HEK293T (cell line): Measurements from ENCODE around the gene JAZF1.

ENCODE experiments used
- CTCF ChIA-PET: fragments of 350-600 bp; formaldehyde crosslinking; extraction: SDS; loops from one replicate; lab custom pipeline; 2021; ENCODE audit warnings: antibody characterized with exemption, inconsistent platforms; lab: Yijun Ruan, JAX
- POLR2A ChIA-PET: fragments of 350-600 bp; formaldehyde crosslinking; extraction: SDS; loops from one replicate; lab custom pipeline; 2020; ENCODE audit warnings: antibody characterized with exemption, inconsistent platforms; lab: Yijun Ruan, JAX
- DNase-seq: peaks from one replicate; pipeline ENCODE4 v3.0.0; 2012; ENCODE audit warnings: mixed read lengths; ENCODE audit errors: extremely low spot score
- ARNT ChIP-seq: fragments of 450-650 bp; IDR thresholded peaks from 2 replicates; pipeline ENCODE4 v1.6.1; 2017; ENCODE audit warnings: mild to moderate bottlenecking
- BHLHE40 ChIP-seq: fragments of 450-650 bp; IDR thresholded peaks from 2 replicates; pipeline ENCODE4 v1.6.1; 2016; ENCODE audit warnings: mild to moderate bottlenecking, moderate library complexity, borderline replicate concordance
- CTBP1 ChIP-seq: fragments of 450-650 bp; IDR thresholded peaks from 2 replicates; pipeline ENCODE4 v1.6.1; 2016; ENCODE audit warnings: borderline replicate concordance
- ELF4 ChIP-seq: fragments of 450-650 bp; IDR thresholded peaks from 2 replicates; pipeline ENCODE4 v1.6.1; 2017; ENCODE audit warnings: antibody characterized with exemption
- FOXA1 ChIP-seq: fragments of 450-650 bp; IDR thresholded peaks from 2 replicates; pipeline ENCODE4 v1.6.1; 2016; ENCODE audit warnings: mild to moderate bottlenecking
- FOXK2 ChIP-seq: fragments of 450-650 bp; IDR thresholded peaks from 2 replicates; pipeline ENCODE4 v1.6.1; 2016; ENCODE audit warnings: mild to moderate bottlenecking
- FOXM1 ChIP-seq: fragments of 450-650 bp; IDR thresholded peaks from 2 replicates; pipeline ENCODE4 v1.6.1; 2017; ENCODE audit warnings: mild to moderate bottlenecking, borderline replicate concordance
- HDGF ChIP-seq: fragments of 450-650 bp; IDR thresholded peaks from 2 replicates; pipeline ENCODE4 v1.6.1; 2017; ENCODE audit warnings: antibody characterized with exemption, borderline replicate concordance
- L3MBTL2 ChIP-seq: fragments of 450-650 bp; conservative IDR thresholded peaks from 2 replicates; pipeline ENCODE4 v1.6.1; 2016; ENCODE audit warnings: mild to moderate bottlenecking
- LEF1 ChIP-seq: fragments of 450-650 bp; IDR thresholded peaks from 2 replicates; pipeline ENCODE4 v1.6.1; 2017; ENCODE audit warnings: mild to moderate bottlenecking, borderline replicate concordance
- NFRKB ChIP-seq: fragments of 450-650 bp; IDR thresholded peaks from 2 replicates; pipeline ENCODE4 v1.6.1; 2016; ENCODE audit warnings: mild to moderate bottlenecking, moderate library complexity
- PKNOX1 ChIP-seq: fragments of 450-650 bp; IDR thresholded peaks from 2 replicates; pipeline ENCODE4 v1.6.1; 2016
- SP1 ChIP-seq: fragments of 450-650 bp; IDR thresholded peaks from 2 replicates; pipeline ENCODE4 v1.6.1; 2017
- SUZ12 ChIP-seq: fragments of 450-650 bp; IDR thresholded peaks from 2 replicates; pipeline ENCODE4 v1.6.1; 2016; ENCODE audit warnings: mild to moderate bottlenecking
- TARDBP ChIP-seq: fragments of 450-650 bp; IDR thresholded peaks from 2 replicates; pipeline ENCODE4 v1.6.1; 2016
- ZNF384 ChIP-seq: fragments of 450-650 bp; IDR thresholded peaks from 2 replicates; pipeline ENCODE4 v1.6.1; 2016

JAZF1 gene

GRCh38 chr7:28028471-28028870, 152.1 kb downstream of the JAZF1 start:
- POLR2A ChIA-PET: no interaction called here
- TF ChIP-seq NFRKB (no peak), LEF1 (no peak), FOXK2 (no peak), HDGF (no peak), ZNF384 (no peak), SUZ12 (no peak), FOXA1 (no peak), ARNT (no peak)

GRCh38 chr7:28026237-28026636, 154.4 kb downstream of the JAZF1 start:
- DNase-seq: no peak
- ChIA-PET CTCF (interaction anchor here (1.0 kb wide), 1 partner anchor 67 kb away, joined by 6 read pairs; no protein-coding TSS in a partner anchor), POLR2A (no interaction called here)
- TF ChIP-seq FOXA1 (no peak), L3MBTL2 (no peak), ELF4 (no peak), NFRKB (no peak), SUZ12 (no peak), LEF1 (no peak), TARDBP (no peak), BHLHE40 (no peak), FOXM1 (no peak), ARNT (no peak), FOXK2 (no peak), HDGF (no peak)

More at GRCh38 chr7:28028471-28028870, 152.1 kb downstream of the JAZF1 start:
- DNase-seq: no peak
- CTCF ChIA-PET: interaction anchor here (1.6 kb wide), 1 partner anchor 33 kb away, joined by 8 read pairs; no protein-coding TSS in a partner anchor

GRCh38 chr7:28024786-28025334, 155.7 kb downstream of the JAZF1 start:
- TF ChIP-seq LEF1 (no peak), CTBP1 (no peak), SP1 (no peak)
- ChIA-PET CTCF (interaction anchor here (1.3 kb wide), 1 partner anchor 69 kb away, joined by 3 read pairs; no protein-coding TSS in a partner anchor), POLR2A (no interaction called here)
- DNase-seq: no peak

GRCh38 chr7:28020302-28020940, 160.2 kb downstream of the JAZF1 start:
- peak; percentile 84 for DNase-seq
- TF ChIP-seq SUZ12: no peak
- TF ChIP-seq NFRKB: no peak
- TF ChIP-seq TARDBP: no peak
- no peak for TF ChIP-seq CTBP1
- TF ChIP-seq PKNOX1: no peak
- no peak for TF ChIP-seq HDGF
- TF ChIP-seq SP1: no peak
- no peak for TF ChIP-seq FOXK2
- TF ChIP-seq ZNF384: no peak
- CTCF ChIA-PET: interaction anchor here (0.6 to 2.0 kb wide), 7 partner anchors 11 to 275 kb away, joined by 3 to 7 read pairs (median 4); no protein-coding TSS in a partner anchor
- POLR2A ChIA-PET: no interaction called here

- no peak for DNase-seq
- POLR2A ChIA-PET: no interaction called here
- CTCF ChIA-PET: interaction anchor here (0.6 to 1.4 kb wide), 3 partner anchors 75 to 478 kb away, joined by 3 to 7 read pairs (median 3); no protein-coding TSS in a partner anchor
- no peak for TF ChIP-seq HDGF
- TF ChIP-seq ELF4: no peak
- no peak for TF ChIP-seq CTBP1
- TF ChIP-seq FOXK2: no peak
- no peak for TF ChIP-seq NFRKB
- TF ChIP-seq LEF1: no peak
Observed at GRCh38 chr7:28018856-28019465, 161.6 kb downstream of the JAZF1 start.

GRCh38 chr7:28018446-28018845, 162.1 kb downstream of the JAZF1 start:
- CTCF ChIA-PET: no interaction called here
- POLR2A ChIA-PET: no interaction called here
- TF ChIP-seq ZNF384 (no peak), FOXK2 (no peak), FOXA1 (no peak), L3MBTL2 (no peak), LEF1 (no peak), CTBP1 (no peak), NFRKB (no peak), FOXM1 (no peak), PKNOX1 (no peak), BHLHE40 (no peak), HDGF (no peak), ELF4 (no peak), ARNT (no peak), SP1 (no peak)
- no peak for DNase-seq

GRCh38 chr7:28018020-28018419, 162.6 kb downstream of the JAZF1 start:
- ChIA-PET POLR2A (no interaction called here), CTCF (no interaction called here)
- no peak for DNase-seq
- no peak for TF ChIP-seq TARDBP
- TF ChIP-seq PKNOX1: no peak
- TF ChIP-seq ARNT: no peak
- no peak for TF ChIP-seq L3MBTL2
- TF ChIP-seq FOXA1: no peak
- TF ChIP-seq CTBP1: no peak
- no peak for TF ChIP-seq ELF4
